ENCODE measurements around the gene ACOT4. TPM values are rescaled to one million over a fixed set of nuclear protein-coding genes. Genes with fewer than 3 reads are reported as not detected.

Gene ACOT4
- total and polyA plus RNA-seq, 12 donors, result 0.13 to 1.9 (median 0.88) TPM

GRCh38 chr14:73619524-73619923, 27.9 kb downstream of the ACOT4 start:
- ATAC-seq, result no peak
- no peaks in the 10 kb centered on the region for H3K27me3 ChIP-seq
- H3K4me1 ChIP-seq, result no peaks in the 10 kb centered on the region
- no peaks in the 10 kb centered on the region for H3K36me3 ChIP-seq
- WGBS, 2 donors, result 81 to 96% methylated on average over 1 of the region's 1 CpG
- TF ChIP-seq, protein P1, sequence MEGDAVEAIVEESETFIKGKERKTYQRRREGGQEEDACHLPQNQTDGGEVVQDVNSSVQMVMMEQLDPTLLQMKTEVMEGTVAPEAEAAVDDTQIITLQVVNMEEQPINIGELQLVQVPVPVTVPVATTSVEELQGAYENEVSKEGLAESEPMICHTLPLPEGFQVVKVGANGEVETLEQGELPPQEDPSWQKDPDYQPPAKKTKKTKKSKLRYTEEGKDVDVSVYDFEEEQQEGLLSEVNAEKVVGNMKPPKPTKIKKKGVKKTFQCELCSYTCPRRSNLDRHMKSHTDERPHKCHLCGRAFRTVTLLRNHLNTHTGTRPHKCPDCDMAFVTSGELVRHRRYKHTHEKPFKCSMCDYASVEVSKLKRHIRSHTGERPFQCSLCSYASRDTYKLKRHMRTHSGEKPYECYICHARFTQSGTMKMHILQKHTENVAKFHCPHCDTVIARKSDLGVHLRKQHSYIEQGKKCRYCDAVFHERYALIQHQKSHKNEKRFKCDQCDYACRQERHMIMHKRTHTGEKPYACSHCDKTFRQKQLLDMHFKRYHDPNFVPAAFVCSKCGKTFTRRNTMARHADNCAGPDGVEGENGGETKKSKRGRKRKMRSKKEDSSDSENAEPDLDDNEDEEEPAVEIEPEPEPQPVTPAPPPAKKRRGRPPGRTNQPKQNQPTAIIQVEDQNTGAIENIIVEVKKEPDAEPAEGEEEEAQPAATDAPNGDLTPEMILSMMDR (IDR thresholded peaks at IDR 0.05), result no peak
- H3K27ac ChIP-seq, result no peak overlapping the region
- intact Hi-C loops (cut with DNase I), result no loop called here
- H3K9me3 ChIP-seq, result no peaks in the 10 kb centered on the region
- no peak for DNase-seq
- no peak overlapping the region for H3K4me3 ChIP-seq

DNA sequence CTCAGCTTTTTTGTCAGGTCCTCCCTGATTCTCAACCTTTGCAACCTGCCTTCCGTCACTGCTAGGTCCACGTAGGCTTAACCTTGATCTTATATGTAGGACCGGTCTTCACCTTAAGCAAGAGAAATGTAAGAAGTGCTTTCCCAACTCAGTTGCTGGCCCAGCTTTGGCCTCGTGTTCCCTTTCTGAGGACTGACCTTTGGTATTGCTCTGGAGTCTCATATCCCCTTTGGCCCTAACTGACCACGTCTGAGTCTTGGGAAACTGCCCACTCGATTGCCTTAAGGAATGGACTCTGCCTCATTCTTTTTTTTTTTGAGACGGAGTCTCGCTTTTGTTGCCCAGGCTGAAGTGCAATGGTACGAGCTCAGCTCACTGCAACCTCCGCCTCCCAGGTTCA, 28.6 kb downstream of the ACOT4 start:
- TF ChIP-seq, protein P1 (IDR thresholded peaks at IDR 0.05), result no peak
- Histone ChIP-seq H3K4me1 (no peaks in the 10 kb centered on the region), H3K27ac (no peak overlapping the region), H3K36me3 (no peaks in the 10 kb centered on the region), H3K4me3 (no peak overlapping the region), H3K9me3 (no peaks in the 10 kb centered on the region), H3K27me3 (no peaks in the 10 kb centered on the region)
- DNase-seq, result no peak
- WGBS, 2 donors, result 88 to 89% methylated on average over 10 of the region's 10 CpGs
- ATAC-seq, result peak in 1 of 8 donors; percentile 35
- intact Hi-C loops (cut with DNase I), result no loop called here

- Histone ChIP-seq H3K27me3 (no peaks in the 10 kb centered on the region), H3K4me1 (no peaks in the 10 kb centered on the region), H3K4me3 (no peak overlapping the region), H3K9me3 (no peaks in the 10 kb centered on the region), H3K27ac (no peak overlapping the region), H3K36me3 (no peaks in the 10 kb centered on the region)
- WGBS, 2 donors, result 89 to 95% methylated on average over 4 of the region's 4 CpGs
- intact Hi-C loops (cut with DNase I), result no loop called here
- ATAC-seq (no peak), DNase-seq (no peak)
- TF ChIP-seq, protein P1 (IDR thresholded peaks at IDR 0.05), result no peak
Observed at GRCh38 chr14:73623504-73624054, 31.9 kb downstream of the ACOT4 start.

- 45 to 47% methylated on average over 1 of the region's 1 CpG for WGBS, 2 donors
- DNase-seq (no peak), ATAC-seq (no peak)
- Histone ChIP-seq H3K9me3 (no peaks in the 10 kb centered on the region), H3K27me3 (no peaks in the 10 kb centered on the region), H3K27ac (no peak overlapping the region), H3K36me3 (no peaks in the 10 kb centered on the region), H3K4me1 (no peaks in the 10 kb centered on the region), H3K4me3 (no peak overlapping the region)
- TF ChIP-seq, protein P1 (IDR thresholded peaks at IDR 0.05), result no peak
- intact Hi-C loops (cut with DNase I), result no loop called here
Observed at GRCh38 chr14:73625706-73626105, 34.0 kb downstream of the ACOT4 start.

Measured in heart right ventricle (tissue), 16 donors.